Measurements from ENCODE around the gene FAM76A. TPM values are rescaled to one million over a fixed set of nuclear protein-coding genes. Genes with fewer than 3 reads are reported as not detected.
"Not testable (repeated sequence)": the region's sequence is repeated elsewhere in the genome, so short reads cannot be mapped to it uniquely, and the experiment has no call there.

Gene FAM76A
- total RNA-seq, 1 donor from 2014 or later: 6.2 TPM

DNA sequence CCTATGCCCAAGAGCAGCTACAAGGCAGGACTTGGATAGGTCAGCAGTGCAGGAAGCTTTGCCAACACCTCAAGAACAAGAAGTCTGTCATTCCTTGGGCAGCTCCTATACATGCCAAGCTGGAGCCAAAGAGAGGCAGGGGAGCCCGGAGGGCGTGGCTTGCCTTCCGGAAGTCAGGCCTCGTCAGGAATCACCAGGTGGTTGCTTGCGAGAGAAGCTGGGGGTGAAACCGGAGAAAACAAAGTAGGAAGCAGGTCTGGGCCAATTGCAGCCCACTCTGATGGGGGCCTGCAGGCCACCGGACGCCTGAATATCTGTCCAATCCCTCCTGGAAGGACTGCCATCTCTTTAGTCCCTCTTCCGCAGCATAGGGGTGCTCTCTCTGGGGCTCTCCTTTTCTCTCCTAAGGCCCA is 794 bp upstream of the FAM76A start:
- peak in 1 of 2 donors; percentile 6 for DNase-seq (ENCODE audit: low read depth in 2 of 2)

DNA sequence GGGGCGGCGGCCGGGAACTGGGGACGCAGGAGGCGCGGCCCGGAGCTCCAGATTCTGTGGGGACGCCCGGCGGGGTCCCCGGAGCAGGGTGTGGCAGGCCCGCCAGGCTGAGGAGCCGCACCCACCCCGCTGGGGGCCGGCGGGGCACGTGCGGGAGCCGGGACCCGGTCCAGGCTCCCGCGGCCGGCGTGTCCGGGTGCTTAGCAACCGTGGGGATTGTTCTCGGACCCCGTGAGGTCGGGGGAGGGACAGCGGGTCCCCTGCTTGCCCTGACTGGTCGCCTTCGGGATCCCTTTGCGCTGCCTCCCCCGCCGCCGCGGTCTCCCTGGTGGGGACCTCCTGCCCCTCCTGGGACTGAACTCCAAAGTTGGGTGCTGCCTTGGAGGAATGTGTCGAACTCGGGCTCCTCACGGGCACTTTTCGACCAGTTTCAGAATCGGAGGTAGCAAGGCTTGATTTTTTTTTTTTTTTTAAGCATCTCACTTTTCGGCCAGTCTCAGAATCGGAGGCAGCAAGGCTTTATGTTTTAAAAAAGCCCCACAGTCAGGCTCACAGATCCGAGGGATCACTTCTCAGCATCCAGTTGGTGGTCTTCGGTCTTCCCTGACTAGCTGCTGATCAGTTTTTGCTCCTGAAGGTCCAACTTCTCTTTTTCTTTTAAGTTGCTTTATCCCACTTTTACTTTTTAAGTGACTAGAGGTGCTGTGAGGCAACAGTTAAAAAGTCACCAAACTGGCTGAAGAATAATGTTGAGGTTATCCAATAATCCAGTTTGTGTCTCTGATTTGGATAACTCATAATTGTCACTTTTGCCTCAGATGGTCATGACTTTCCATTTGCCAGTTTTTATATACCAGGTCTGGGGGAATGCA is 648 bp downstream of the FAM76A start:
- peak; percentile 20 to 61 for DNase-seq (ENCODE audit: low read depth in 2 of 2)

DNA sequence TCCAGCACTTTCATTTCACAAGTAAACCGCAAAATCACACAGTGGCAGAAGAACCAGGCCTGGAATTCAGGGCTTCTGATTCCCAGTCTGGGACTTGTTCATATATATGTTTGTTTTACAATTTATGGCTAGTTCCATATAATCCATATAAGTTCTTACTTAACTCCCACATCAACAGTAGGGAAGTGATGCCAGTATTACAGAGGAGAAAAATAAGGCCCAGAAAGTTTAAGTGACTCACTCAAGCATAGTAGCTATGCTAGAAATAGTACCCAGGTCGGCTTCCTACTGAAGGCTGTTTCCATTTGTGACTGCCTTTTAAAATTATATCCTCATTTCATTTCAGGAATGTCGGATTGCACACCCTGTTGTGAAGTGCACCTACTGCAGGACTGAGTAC is 1.4 kb downstream of the FAM76A start:
- peak in 1 of 2 donors; percentile 25 for DNase-seq (ENCODE audit: low read depth in 2 of 2)

DNA sequence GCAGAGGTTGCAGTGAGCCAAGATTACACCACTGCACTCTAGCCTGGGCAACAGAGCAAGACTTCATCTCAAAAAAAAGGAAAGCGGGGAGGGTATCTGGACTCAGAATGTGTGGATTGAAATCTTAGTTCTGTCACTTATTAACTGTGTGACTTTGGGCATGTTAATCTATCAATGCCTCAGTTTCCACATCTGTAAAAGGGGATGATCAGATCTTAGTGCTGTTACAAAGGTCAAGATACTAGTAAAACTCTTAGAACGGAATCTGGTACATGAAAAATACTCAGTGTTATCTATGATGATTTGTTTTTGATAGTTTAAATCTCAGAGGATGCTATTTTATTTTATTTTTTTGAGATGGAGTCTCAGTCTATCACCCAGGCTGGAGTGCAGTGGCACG is 10.5 kb downstream of the FAM76A start:
- no peak for DNase-seq (ENCODE audit: low read depth in 2 of 2)

DNA sequence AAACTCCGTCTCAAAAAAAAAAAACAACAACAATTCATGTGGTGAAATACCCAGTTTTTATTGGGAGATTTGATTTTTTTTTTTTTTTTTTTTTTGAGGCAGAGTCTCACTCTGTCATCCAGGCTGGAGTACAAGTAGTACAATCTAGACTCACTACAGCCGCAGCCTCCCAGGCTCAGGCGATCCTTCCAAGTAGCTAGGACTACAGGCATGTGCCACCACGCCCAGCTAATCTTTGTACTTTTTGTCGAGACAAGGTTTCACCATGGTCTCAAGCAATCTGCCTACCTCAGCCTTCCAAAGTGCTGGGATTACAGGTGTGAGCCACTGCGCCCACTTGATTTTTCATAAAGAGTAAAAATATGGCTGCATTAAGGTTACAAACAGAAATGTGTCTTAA is 15.4 kb downstream of the FAM76A start:
- no peak for DNase-seq (ENCODE audit: low read depth in 2 of 2)

DNA sequence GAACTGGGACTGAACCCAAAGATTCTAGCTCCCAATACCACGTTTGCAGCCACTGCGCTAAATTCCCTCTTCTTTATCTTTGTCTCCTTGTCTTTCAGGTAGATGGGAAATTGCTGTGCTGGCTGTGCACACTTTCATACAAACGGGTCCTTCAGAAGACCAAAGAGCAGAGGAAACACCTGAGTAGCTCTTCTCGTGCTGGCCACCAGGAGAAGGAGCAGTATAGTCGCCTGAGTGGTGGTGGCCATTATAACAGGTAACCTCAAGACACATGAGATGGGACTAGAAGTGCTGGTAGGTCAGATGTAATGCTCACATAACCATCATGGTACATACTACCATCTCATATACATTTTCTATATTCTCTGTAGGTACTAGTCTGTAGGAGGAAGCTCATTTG is 18.8 kb downstream of the FAM76A start:
- DNase-seq (ENCODE audit: low read depth in 2 of 2): no peak

DNA sequence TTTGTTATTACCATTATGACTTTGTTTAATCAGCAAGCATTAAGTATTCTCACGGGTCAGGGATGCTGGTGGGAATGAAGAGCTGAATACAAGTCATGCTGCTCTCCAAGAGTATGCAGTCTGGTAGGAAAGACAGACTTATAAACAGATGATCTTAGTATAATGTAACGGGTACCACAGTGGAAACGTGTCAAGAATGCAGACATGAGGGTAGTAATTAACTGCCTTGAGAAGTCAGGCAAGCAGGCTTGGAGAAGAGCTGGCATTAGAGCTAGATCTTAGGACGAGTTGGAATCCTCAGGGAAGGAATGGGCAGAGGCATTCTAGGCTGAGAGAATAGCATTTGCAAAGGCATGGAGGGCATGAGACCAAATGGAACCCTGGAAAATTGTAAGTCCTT is 19.7 kb downstream of the FAM76A start:
- no peak for DNase-seq (ENCODE audit: low read depth in 2 of 2)

DNA sequence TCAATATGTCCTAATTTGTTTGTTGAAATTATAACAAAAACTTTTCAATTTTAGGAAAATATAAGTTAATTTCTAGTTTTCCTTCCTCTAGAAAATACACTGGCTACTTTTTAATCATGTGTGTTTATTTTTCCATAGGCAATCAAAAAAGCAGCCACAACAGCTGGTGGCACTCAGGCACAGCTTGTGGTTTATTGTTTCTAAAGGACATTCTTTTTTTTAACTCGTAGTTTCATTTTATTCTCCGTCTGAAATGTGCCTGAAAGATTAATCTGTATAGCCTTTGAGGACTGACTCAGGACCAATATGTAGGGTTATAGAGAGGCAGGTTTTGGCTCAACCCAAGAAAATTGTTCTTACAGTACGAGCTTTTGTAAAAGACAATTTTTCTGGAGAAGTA is 26.6 kb downstream of the FAM76A start:
- DNase-seq (ENCODE audit: low read depth in 2 of 2): no peak

DNA sequence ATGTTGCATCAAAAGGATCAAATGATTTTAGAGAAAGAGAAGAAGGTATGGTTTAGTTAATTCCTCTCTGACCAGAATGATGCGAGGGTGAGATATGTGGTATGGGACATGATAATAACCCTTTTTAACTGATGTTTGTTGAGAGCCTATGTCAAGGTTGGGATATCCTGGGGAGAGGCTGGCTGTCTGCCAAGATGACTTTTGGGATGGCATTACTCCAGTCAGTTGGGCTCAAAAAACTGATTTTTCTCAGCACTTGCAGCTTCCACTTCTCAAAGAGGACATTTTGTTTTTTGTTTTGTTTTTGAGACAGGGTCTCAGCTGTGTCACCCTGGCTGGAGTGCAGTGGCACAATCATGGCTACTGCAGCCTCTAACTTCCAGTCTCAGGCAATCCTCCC is 29.5 kb downstream of the FAM76A start:
- no peak for DNase-seq (ENCODE audit: low read depth in 2 of 2)

DNA sequence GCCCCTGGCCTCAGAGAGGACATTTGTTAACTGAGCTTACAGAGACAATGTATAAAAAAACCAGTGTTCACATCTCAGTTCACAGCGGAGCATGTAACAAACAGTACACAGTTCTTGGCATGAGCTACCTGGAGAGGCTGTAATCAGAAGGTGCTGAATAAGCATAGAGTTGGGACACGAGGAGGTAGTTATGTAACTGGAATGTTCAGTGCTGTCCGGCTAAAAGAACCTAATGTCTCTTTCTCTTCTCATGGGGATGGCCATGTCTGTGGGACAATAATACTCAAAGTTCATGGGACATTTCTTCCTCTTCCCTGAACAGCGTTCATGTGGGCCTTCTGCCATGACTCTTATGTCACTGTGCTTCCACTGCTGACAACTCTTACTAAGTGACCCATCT is 30.1 kb downstream of the FAM76A start:
- DNase-seq (ENCODE audit: low read depth in 2 of 2): no peak

DNA sequence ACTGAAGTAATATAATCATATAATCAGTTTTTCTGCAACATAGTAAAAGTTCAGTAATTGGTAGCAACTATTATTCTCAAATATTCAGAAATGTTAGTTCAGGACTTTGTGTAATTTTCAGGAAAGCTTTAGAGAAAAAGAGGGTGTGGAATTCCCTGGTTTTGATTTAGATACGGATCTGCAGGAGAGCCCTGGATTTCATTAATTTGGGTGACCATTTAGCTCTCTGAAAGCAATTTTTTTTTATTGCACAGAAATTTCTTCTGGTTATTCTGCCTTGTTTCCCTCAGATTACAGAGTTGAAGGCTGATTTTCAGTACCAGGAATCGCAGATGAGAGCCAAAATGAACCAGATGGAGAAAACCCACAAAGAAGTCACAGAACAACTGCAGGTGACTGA is 33.5 kb downstream of the FAM76A start:
- DNase-seq (ENCODE audit: low read depth in 2 of 2): no peak

DNA sequence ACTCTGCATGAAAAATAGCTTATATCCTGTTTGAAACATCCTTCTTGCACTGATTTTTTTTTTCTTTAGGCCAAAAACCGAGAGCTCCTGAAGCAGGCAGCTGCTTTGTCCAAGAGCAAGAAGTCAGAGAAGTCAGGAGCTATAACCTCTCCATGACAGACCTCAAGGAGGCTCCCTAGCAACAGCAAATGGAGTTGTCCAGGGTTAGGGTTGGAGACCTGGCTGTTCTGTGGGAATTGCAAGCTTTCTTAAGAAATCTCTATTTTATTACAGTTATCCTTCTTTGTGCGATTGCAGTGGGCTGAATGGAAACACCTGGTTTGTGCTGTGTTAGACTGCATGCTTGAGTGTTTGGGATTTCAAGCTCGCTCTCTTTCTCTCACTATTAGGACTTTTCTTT is 34.7 kb downstream of the FAM76A start:
- DNase-seq (ENCODE audit: low read depth in 2 of 2): peak in 1 of 2 donors; percentile 33

DNA sequence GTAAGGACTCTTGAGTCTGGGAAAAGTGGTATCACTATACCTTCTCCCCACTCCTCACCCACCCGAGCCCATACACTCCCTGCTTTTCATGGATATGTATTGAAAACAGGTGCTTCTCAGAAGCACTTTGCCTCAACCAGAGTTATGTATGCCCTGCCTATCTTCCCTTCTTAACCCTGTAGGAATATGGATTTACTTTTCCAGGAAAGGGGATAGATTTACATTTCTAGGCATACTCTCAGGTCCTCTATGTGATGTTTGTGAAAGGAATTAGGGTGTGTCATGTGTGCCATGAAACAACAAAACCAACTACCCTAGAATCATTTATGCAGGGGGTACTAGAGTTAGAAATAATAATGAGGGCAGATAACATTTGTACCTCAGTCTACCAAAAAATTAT is 36.3 kb downstream of the FAM76A start:
- DNase-seq (ENCODE audit: low read depth in 2 of 2): no peak

DNA sequence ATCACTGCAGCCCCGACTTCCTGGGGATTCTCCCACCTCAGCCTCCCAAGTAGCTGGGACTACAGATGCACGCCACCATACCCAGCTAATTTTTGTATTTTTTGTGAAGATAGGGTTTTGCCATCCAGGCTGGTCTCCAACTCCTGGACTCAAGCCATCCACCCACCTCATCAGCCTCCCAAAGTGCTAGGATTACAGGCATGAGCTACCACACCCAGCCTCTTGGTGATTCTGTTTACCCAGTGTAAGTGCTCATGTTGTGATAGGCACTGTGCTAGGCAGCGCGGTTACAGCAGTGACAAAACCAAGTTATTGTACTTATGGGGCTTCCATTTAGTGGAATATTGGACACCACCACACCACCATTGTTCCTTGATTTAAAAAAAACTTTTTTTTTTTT is 37.6 kb downstream of the FAM76A start:
- no peak for DNase-seq (ENCODE audit: low read depth in 2 of 2)

DNA sequence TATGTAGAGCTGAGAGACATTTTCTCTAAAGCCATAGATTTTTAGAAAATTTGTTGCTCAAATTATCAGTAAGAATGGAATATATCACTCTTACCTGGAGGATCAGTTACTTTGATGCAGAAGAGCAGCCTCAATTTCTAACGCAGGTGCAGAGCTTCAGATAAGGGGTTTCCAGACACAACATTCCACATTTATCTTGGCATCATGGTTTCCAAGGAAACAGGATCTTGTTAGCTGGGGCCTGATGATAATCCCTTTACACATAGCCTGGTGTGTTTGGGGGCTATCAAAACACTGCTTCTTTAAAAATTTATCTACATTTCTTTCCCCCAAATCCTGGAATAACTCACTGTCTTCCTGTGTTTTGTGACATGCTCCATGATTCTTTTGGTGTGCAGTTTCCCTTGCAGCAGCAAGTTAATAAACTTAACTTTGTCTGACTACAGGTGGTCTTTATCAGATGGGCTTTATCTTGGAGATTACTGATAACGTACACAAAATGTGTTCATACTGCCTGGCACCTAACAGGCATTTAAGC is 44.6 kb downstream of the FAM76A start:
- DNase-seq (ENCODE audit: low read depth in 2 of 2): no peak

DNA sequence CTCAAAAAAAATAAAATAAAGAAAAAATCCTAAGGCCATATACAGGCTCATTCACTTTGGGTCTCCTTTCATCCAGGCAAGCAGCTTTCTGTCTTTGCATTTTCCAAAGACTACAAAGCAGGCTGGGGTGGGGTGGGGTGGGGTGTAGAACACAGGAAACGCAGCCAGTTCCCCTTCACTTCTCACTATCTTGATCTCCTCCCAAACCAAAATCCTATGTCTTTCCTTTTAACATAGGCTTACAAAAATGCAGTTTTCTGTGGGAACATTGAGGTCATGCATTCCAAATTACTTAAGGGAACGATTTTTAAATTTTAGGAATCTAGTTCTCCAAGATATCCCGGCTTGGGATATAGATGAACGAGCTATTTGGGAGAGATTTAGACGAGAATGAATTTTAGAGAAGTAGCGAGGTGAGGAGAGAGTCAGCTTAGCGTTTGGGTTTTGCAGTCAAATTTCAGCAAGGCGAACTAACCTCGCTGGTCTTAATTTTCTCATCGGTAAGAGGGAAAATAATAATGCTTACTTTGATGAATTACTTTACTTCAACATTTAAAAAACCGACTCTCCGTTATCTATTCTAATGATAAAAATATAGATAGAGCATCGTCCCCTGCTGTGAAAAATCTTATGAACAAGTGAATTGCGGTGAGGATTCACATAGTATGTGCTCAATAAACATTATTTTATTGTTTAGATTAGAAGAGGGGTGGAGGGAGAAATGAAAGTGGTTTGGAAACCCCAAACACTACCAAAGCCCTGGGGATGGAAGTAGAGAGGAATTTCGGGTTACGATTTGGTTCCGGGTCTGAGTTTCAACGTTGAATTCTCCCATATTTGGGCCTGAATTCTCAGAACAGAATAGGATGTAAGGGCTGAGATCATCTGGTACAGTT is 46.5 kb downstream of the FAM76A start:
- DNase-seq (ENCODE audit: low read depth in 2 of 2): no peak

DNA sequence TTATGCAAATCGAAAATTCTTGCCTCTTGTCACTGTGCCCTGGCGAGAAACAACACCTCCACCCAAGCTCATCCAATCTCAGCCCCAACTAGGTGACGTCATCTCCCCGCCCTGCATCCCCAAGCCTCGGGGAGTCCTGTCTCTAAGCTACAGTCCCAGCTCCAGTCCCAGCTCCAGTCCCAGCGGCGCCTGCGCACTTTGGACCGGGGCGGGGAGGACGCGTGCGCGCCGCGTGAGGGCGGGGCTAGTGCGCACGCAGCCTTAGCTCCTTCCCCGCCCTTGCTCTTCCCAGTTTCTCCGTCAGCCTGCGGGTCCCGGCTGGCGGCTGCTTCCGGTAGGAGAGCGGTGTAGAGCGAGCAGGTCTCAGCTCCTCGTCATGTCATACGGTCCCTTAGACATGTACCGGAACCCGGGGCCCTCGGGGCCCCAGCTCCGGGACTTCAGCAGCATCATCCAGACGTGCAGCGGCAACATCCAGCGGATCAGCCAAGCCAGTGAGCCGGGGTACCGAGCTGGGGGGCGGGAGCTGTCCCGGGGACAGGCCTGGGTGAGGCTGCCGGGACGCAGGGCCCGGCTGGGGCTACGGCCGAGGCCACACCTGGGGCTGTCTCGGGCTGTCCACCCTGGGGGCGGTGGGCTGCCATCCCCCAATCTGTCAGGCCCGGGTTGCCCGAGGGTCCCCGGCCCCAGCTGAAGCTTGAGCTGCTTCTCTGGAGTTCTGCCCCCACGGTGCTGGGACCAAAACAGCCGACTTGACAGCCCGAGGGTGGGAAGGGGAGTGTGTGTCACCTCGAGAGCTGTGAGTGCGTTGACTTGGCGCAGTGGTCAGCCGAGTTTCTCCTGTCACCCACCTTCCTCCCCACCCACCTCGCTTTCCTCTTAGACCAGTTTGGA is 47.4 kb downstream of the FAM76A start, which contains the start of gene STX12:
Gene STX12, plus strand, starts transcription at position 288 of the 894 bp plus-strand sequence. Its CDS starts 89 bp downstream, at position 377.
- peak; percentile 98 to 99 for DNase-seq (ENCODE audit: low read depth in 2 of 2)

DNA sequence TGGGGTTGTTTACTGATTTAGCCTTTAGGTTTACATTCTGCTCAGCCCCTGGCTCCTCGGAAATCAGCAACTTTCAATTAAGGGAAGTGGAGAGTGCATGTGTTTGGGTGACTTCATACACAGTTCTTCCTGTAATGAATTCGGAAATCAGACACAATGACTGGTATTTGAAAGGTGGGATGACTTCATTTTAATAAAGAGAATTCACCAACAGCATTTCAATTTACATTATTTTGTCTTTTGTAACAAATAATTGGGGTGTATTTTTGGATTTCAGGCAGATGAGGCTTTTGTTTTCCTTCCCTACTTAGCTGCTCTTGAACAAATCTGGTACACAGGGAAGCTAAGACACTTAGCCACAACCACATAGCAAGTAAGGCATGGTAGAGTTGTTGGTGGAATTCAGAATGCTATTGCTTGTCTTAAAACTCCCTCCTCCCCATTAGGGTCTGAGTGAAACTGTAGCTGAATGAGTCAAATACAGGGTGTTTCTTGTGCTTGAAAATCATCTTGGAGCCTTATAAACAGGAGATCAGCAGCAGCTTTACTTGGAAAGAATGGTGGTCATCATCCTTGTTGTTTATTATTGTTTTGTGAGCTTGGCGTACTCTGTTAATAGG is 48.2 kb downstream of the FAM76A start:
- peak; percentile 50 to 69 for DNase-seq (ENCODE audit: low read depth in 2 of 2)

DNA sequence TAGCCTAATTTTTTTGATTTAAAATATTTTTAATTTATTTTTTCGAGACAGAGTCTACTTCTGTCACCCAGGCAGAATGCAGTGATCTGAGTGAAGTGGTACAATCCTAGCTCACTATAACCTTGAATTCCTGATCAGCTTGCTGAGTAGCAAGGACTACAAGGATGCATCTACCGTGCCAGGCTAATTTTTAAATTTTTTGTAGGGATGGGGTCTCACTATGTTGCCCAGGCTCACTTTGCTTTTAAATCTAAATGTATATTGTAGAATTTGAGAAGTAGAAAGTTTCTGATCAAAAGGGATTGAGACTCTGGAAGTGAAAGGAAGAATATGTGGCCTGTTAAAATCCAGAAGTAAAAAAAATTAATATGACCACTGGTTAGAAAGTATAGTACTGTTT is 48.9 kb downstream of the FAM76A start:
- DNase-seq (ENCODE audit: low read depth in 2 of 2): no peak

DNA sequence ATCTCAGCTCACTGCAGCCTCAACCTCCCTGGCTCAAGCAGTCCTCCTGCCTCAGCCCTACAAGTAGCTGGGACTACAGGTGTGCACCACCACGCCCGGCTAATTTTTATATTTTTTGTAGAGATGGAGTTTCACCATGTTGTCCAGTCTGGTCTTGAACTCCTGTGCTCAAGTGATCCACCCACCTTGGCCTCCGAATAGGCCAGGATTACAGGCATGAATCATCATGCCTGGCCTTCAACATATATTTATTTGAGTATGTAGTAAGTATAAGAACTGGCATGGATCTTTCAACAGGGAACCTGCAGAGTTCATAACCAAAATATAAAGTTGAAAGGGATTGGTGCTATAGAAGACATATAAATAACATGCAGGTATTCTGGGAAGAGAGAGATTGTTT is 49.6 kb downstream of the FAM76A start:
- DNase-seq (ENCODE audit: low read depth in 2 of 2): not testable (repeated sequence)

DNA sequence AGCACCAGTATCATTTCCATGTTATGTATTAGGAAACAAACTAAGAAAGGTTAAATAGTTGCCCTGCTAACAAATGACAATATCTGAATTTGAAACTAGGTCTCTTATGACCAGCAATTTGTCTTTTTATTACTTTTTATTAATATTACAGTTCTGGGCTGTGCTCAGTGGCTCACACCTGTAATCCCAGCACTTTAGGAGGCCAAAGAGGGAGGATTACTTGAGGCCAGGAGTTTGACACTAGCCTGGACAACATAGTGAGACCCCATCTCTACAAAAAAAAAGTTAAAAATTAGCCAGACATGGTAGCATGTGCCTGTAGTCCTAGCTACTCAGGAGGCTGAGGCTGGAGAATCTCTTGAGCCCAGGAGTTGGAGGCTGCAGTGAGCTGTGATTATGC is 50.5 kb downstream of the FAM76A start:
- DNase-seq (ENCODE audit: low read depth in 2 of 2): not testable (repeated sequence)
